GM18499 (cell line): ENCODE measurements around the gene TRERF1.

Experiments
- ATAC-seq: cut with Tn5 transposase; IDR thresholded peaks from one replicate; pipeline ENCODE4 v1.9.1; 2021; ENCODE audit warnings: moderate number of reproducible peaks; ENCODE audit not compliant: insufficient read depth, unreplicated experiment

Gene TRERF1

DNA sequence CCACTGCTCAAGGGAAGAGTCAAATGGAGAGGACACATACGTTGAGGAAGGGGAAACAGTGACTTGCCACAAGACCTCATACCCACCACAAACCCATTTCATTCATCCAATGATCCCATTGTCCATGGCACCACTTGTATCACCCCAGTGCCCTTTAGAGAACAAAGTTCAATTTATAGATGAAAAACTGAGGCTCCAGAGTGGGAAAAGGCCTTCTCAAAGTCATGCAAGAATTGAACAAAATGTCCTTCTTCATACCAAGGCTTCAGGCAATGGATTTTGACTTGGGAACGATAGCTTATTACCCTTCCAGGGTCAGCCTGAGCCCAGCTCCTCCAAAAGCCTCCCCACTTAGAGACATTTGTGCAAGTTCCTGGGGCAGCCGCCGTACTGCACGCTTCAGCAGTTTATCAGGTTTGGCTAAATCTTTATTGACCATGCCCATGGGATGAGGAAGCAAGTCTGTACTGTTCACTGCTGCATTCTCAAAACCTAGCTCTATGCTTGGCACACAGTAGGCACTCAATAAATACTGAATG is 186.8 kb downstream of the TRERF1 start:
- no peak for ATAC-seq

DNA sequence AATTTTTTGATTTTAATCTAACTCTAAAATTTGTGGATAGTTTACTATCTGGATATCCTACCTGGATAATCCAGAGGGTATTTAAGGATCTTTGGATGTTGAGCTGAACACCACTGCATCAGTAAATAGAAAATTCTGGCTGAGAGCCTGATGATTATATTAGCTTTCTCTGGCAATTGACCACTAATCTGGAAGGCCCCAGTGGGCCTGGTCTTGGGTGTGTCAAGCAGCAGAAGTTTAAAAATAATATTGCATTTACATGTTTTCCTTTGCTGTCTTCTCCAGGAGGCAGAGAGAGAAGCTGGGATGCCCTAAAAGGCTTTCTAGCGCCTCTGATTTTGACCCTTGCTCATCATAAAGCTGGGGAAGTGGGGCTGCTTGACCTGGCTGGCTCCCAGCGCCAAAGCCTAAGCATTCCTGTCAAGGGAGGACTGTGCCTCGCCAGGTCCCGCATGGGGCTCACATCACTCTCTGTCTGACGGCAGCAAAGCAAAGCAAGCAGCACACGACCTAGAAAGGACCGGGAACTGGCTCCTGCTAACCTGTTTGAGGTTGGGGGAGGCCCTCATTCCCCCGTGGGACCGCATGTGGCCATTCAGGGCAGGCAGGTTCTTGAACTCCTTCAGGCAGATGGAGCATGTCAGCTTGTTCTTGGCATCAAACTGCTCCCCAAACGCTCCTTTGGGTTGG is 187.4 kb downstream of the TRERF1 start:
- ATAC-seq, result no peak

DNA sequence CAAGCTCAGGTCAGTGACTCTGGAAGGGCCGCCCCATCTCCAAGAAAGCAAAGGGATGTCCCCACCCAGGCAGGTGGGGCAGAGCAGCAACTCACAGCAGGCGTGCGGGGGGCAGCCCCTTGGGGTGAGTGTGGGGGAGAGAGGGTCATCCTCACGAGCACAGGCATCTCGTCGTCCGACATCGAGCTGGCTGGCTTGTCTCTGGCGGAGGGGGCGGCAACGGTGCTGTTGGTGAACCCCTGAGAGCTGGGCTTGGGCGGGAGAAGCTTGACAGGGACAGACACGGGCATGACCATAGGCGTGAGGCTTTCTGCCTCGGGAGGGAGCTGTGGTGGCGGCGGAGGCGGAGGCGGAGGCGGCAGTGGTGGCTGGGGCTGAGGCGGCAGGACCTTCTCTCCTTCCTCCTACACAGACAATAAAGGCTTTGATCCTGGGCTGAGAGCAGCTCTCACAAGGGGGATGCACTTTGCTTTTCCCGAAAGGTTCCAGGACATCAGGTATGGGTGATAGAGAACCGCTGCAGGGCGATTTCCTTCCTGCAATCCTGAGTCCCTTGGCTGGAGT is 188.5 kb downstream of the TRERF1 start:
- ATAC-seq, result no peak

DNA sequence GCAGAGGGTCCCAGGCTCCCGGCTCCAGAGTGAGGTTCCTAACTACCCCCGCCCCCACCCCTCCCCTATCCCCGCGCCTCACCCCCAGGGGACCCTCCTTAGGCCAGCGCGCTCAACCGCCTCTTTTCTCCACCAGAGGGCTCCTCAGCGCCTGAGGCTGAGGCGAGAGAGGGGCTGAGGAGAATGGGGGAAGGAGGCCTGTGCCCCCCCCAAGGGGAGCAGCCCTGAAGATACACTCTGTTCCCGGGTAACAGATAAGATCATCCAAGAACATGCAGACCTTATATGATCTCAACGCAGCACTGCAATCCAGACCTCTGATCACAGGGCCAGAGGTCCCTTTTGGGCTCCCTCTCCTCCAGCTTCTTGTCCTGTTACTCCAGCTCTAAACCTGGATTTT is 190.8 kb downstream of the TRERF1 start:
- ATAC-seq, result no peak

DNA sequence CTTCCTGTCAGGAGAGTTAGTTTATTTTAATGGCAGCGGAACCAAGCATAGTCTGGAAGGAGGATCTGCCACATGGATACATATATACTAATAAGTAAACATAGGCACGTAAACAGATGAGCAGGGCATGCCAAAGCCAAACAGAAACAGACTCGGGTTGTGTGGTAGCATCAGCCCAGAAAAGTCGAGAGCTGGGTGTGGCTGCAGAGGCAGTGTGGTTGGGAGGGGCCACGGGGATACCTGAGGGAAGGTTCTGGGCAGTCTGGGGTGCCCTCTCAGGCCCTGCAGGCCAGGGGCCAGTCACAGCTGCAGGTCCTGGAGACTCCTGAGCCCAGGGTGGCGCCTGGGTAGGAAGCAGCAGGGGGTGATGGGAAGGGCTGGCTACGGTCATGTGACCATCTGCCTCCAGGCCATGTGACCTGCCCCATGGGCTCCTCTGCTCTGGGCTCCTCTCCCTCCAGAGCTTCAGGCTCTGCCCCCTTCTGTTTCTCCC is 191.3 kb downstream of the TRERF1 start:
- ATAC-seq, result no peak

DNA sequence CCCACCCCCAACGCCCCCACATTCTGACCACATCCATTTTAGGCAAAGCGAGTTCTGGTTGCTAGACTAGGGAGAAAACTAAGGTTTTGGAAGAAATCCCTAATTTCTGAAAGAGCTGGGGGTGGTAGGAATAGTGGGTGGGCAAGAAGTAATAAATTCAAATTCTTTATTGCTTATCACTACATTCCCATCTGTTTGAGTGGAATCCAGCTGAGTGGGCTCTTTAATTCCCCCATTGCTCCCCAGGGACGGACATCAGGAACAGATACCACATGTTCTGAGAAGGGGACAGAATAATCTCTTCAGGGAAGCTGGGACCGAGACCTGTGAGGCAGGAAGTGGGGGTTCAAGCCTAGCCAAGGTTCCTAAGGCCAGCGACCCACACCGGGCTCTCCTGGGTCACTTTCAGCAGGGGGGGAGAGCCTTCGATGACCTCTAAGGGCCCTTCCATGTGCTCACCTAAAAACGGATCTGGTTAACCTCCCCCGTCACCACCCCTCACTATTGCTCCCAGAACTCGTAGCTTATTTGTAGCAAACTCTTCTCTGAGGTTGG is 191.8 kb downstream of the TRERF1 start:
- no peak for ATAC-seq

DNA sequence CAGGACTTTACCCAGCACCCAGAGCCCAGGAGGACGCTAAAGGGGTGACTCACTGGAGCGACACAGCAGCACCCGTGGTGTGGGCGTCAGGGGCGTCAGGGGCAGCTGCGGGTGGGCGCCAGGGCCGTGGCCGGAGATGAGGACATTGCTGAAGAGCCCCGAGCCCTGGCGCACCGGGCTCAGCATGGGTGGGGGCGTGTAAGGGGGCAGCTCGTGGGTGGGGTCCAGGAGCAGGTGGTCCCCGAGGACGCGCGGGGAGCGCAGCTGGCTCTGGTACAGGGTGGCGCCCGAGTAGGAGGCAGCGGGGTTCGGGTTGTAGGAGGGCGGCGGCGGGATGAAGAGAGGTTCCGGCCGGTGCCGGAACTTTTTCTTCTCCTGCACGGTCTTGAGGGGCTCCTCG is 192.4 kb downstream of the TRERF1 start:
- no peak for ATAC-seq

DNA sequence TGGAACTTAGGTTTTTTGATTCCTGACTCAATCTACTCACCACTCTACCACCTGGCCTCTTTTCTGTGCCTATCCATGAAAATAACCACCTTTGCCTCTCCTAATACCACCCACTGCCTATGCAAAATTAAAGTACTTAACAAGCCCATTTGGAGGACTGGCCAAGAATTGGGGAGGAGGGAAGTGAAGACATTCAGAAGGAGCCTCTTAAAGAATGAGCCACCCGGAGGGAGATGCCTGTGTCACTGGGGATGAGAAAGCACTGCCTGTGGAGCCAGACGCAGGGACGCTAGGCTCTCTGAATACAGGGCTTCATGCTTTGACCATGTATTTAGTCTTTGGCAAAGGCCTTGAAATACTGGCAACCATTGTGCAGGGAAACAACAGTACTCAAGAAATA is 194.1 kb downstream of the TRERF1 start:
- no peak for ATAC-seq

DNA sequence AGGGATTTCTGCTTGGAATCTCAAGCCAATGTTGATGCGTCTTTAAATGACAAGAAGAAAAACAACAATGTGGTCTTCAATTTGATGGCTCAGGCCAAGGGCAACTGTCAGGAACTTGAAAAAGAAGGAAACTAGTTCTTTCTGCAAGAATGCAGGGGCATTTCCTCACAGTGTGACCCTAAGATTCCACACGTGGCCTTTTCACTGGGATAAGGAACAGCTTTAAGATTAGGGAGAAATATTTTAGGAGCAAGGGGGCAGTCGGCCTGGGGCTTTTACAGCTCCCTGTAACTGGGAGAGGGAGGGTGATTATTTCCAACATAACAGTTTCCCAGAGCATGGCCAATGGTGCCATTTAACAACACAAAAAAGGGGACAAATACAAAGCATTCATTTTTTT is 194.7 kb downstream of the TRERF1 start:
- ATAC-seq, result no peak

DNA sequence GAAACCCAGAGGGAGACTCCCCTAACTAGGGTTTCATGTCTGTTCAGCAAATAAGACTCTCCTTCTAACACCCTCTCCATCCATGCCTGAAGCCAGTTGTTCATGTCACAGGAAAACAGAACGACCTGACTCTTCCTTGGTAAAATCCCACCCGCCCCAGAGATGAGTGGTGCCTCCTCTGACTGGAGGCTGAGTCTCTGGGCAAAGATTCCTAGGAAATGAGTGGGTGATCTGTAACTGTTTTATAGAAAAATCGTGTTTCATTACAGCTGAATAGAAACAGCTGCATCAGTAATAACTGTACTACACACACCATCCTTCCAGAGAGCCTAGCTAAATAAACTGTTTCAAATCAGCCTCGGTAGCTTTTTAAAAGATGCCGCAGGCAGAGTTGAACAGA is 196.7 kb downstream of the TRERF1 start:
- ATAC-seq, result no peak

DNA sequence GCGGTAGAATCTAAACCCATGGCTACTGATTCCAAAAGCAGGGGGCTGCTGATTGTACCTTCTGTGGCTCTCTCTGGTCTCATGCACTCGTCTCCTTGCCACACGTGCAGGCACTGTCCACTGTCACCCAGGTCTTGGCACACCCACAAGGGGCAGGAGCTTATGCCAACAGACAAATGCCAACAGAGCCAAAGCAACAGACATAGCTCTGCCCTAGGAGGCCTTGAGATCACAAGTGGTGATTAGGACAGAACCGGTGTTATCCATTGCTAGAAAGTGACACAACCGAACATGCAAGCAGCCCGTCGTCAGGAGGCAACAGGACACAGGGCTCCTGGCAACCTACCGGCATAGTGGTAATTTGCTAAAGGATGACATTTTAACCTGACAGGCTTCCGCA is 197.2 kb downstream of the TRERF1 start:
- no peak for ATAC-seq

DNA sequence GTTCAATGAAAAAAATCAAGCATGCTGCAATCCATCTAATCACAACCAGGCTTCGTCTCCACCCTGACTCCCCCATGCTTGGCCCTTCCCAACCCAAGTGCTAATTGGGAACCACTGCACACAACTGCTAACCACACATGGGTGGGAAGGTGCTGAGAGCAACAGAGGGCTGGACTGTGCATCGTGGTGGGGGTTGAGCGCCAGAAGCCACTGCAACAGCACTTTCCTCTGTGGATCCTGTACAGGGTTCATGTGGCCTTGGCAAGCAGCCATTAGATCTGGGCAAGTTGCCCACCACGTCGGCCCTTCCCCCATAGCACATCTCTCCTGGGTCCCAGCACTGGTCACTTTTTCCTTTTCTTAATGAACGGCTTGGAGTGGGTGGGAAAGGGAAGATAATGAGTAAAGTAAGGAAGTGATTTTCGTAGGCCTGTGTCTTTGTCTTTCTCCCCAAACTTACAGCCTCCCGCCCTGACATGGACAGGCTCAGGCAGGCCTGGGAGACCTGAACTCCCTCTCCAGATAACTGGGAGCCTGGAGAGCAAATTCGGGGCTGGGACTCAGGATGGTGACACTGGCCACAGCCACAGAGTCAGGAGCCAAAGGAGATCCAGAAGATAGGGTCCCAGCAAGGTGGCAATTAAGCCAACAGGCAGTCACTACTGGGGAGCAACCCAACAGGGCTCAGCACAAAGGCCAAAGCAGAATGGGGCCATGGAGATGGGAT is 199.7 kb downstream of the TRERF1 start:
- ATAC-seq, result no peak

DNA sequence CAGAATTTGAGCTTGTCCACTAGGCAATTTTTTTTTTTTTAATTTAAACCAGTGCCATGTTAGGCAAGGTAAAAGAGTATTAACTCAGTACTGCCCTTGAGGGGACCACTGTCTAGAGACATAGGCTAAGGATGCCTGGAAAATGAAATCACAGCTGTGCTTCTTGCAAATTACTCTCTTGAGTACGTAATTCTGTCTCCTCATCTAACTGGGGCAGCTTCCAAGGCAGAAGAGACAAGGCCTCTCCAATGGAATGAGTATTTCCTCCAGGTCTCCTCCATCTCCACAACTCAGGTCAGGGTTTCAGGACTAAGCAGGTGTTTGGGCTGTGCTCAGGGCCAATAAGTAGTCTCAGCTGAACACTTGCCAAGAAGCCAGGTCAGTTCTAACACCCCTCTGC is 200.2 kb downstream of the TRERF1 start:
- ATAC-seq, result no peak

DNA sequence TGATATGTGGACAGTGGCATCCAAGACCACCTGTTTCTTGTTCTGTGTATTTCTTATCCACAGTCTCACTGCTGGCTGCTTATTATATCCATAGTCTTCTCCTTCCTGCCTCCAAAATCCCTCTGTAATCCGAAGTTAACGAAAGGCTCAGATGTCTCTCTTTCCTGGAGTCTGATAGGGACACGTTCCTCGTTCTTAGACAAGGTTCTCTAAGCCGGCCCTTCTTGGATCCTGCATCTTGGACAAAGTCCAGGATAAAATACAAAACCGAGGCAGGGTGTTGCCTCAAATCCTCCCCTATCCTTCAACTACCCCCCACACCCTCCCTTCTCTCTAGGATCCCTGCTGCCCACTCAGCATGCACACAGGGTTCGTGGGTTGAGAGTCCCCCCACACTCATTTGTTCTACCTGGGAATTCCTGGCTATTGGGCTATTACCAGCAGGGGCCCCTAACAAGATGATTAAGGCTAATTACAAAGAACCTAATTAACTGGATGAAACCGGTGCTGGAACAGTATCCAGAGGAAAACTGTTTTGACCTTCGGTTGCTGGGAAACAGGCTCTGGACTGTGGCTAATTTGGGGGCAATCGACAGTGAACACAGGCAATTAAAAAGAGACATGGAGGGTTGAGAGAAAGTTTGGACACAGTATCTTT is 201.3 kb downstream of the TRERF1 start:
- ATAC-seq, result no peak

DNA sequence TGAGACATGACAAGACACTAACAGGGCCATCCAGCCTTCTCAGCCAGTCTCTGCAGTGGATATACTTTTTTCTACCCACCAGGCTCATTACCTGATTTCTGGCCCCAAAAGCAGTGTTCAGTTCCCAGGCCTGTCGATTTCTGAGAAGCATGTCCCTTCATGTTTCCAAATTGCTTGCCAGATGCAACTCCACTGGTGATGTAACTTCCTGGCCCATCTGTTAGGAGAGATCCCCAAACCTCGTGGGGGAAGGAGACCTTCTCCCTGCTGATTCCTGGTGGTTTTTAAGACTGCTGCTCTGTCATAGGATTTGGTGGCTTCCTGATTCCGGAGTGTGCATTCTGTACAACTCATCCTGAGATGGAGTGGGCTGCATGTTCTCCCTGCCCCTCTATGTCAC is 202.4 kb downstream of the TRERF1 start:
- ATAC-seq, result no peak

DNA sequence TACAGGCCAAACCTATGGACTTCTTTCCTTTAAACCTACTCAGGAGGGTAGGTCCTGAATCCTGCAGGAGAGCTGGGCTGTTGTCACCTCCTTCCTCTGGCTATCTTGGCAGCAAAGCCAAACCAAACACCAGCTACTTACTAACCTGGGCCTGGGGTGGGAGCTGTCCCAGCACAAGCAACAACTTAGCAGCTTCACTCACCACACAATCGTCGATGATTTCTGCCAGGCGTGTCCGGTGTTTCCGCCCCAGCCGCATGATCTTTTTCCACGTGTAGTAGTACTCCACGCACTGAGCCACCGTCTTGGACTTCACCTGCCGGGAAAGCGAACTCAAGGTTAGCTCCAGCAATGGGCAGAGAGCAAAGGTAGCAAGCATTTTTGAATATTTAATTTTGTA is 208.7 kb downstream of the TRERF1 start:
- no peak for ATAC-seq

DNA sequence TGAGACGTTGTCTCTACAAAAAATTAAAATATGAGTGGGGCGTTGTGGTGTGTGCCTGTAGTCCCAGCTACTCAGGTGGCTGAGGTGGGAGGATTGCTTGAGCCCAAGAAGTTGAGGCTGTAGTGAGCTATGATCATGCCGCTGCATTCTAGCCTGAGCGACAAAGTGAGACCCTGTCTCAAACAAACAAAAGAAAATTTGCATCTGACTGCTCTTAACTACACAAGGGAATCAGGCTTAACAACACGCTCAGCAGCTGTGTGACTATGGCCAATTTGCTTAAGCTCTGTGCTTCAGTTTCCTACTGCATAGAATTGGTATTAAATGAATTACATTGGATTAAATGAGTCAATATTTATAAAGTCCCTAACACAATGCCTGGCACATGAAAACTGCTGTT is 209.8 kb downstream of the TRERF1 start:
- no peak for ATAC-seq

DNA sequence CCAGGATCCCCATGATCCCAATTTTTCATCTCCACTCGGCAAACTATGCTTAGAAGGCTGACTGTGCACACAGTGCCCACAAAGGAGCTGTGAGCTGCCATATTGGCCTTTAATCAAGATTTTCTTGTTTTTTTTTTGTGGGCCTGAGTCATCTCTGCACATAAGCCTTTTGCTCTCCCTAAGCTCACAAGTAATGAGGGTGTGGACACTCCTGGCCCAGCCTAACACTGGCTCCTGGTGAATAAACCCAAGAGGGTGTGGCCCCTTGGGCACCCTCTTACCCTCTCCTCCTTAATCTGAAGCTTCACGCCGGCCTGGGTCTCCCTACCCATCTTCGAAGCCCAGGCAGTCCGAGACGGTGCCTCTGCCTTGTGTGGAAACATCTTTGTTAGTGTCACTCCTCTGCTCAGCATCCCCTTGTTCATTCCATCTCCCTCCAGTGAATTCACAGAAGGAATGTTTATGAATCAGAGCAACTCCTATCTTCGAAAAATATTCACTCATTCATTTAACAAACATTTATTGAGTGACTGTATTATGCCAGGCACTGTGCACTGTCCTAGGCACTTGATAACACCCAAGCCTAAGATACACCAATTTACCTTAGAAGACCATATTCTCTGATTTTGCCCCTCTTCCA is 211.9 kb downstream of the TRERF1 start:
- no peak for ATAC-seq

DNA sequence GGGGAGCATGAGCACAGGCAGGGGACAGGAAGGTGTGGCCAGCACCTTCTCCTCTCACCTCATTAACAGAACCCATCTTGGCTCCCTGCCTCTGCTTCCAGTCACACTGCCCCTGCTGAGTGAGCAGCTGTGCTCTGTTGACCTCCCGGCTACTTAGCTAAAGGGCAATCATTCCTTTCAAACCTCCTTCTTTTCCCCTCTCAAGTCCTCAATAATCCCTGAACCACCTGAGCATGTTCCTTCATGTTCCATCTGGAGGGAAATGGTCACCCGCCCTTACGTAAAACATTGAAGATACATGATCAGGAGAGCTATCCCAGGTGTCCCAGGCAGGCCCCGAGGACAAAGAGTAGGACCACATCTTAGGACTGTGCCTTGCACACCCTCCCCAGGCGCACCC is 212.4 kb downstream of the TRERF1 start:
- no peak for ATAC-seq

DNA sequence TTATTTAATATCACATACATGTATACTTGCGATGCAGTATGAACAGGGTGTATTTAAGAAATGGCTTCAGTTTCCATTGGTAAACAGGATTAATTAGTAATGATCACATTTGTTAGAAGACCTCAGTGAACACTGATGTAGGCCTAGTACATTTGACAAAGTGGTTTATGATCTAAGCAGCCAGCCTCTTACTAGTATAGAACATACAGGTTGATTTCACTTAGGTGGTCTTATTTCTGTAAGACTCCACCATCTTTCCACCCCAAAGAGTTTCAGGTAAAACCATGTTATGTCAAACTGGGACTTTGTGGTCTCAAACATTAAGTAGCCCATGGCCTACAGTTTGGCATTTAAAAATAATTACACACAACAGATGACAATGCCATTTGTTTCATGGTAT is 213.9 kb downstream of the TRERF1 start:
- no peak for ATAC-seq
